GM12878 (cell line): ENCODE data around the gene VTI1A. TPM values are rescaled to one million over a fixed set of nuclear protein-coding genes. Genes with fewer than 3 reads are reported as not detected.

Source experiments
- ATAC-seq: fragments of 200-7000 bp; cut with Tn5 transposase; 3 replicates; pipeline ENCODE4 v1.9.1; 2020; ENCODE audit warnings: mild to moderate bottlenecking, moderate library complexity
- BruUV-seq: library from RNA; stranded (reverse); fragments of 400-500 nt; replicated peaks from 2 replicates; lab custom pipeline; 2021; lab: Mats Ljungman, UMichigan
- CTCF ChIA-PET: fragments of 300-600 bp; sonication (Branson Sonifier 250); formaldehyde crosslinking; extraction: SDS; loops from one replicate; lab custom pipeline; 2021; ENCODE audit warnings: inconsistent platforms; lab: Yijun Ruan, JAX
- POLR2A ChIA-PET: fragments of 350-600 bp; formaldehyde crosslinking; extraction: SDS; loops from one replicate; lab custom pipeline; 2021; ENCODE audit warnings: inconsistent platforms; lab: Charles Lee
- RAD21 ChIA-PET: fragments of 300-600 bp; sonication (Branson Sonifier 250); formaldehyde crosslinking; loops from one replicate; lab custom pipeline; 2023; ENCODE audit warnings: antibody characterized with exemption; ENCODE audit not compliant: unreplicated experiment; lab: Charles Lee
- SMC1A ChIA-PET: fragments of 300-600 bp; sonication (Branson Sonifier 250); formaldehyde crosslinking; loops from one replicate; lab custom pipeline; 2023; ENCODE audit not compliant: unreplicated experiment, uncharacterized antibody; lab: Charles Lee
- DNase-seq: peaks from one replicate; pipeline ENCODE4 v3.0.0-alpha.2; 2011; ENCODE audit warnings: low read depth, low spot score
- FAIRE-seq: peaks from 3 replicates; lab custom pipeline; 2011; peaks lifted over from hg19 to GRCh38; lab: Jason Lieb, UNC
- H2AFZ ChIP-seq: 2 replicates; pipeline ENCODE4 v1.6.0; 2011; ENCODE audit warnings: low read depth, low read length, control low read depth; ENCODE audit not compliant: control insufficient read depth
- H3K27ac ChIP-seq: 2 replicates; pipeline ENCODE4 v1.5.1; 2011; ENCODE audit warnings: control low read depth; ENCODE audit not compliant: control insufficient read depth, insufficient read depth
- H3K27me3 ChIP-seq, 2 experiments: replicated peaks in 1 of 2; 2 replicates each; pipeline versions ENCODE4 v1.6.0 to v1.6.1; 2011; ENCODE audit warnings: low read length in 1 of 2; ENCODE audit not compliant: control insufficient read depth in 2 of 2, insufficient read depth in 2 of 2
- H3K36me3 ChIP-seq, 2 experiments: 2 replicates each; pipeline ENCODE4 v1.5.1; 2011; ENCODE audit warnings: low read length in 1 of 2; ENCODE audit not compliant: control insufficient read depth in 2 of 2, insufficient read depth in 2 of 2
- H3K4me1 ChIP-seq: 2 replicates; pipeline ENCODE4 v1.6.1; 2011; ENCODE audit warnings: mild to moderate bottlenecking, low read length, moderate library complexity, mixed read lengths; ENCODE audit not compliant: control insufficient read depth, insufficient read depth
- H3K4me2 ChIP-seq: 2 replicates; pipeline ENCODE4 v1.6.0; 2011; ENCODE audit warnings: control low read depth; ENCODE audit not compliant: control insufficient read depth, insufficient read depth
- H3K4me3 ChIP-seq: fragments of 200-600 bp; sonication (generic); 2 replicates; pipeline ENCODE4 v1.5.1; 2016
- H3K79me2 ChIP-seq: 2 replicates; pipeline ENCODE4 v1.6.0; 2011; ENCODE audit warnings: low read length; ENCODE audit not compliant: control insufficient read depth, insufficient read depth
- H3K9ac ChIP-seq: 2 replicates; pipeline ENCODE4 v1.8.0; 2011; ENCODE audit warnings: low read length, control low read depth, mixed read lengths; ENCODE audit not compliant: control insufficient read depth, insufficient read depth
- H3K9me3 ChIP-seq: replicated peaks from 3 replicates; pipeline ENCODE4 v1.5.1; 2011; ENCODE audit warnings: mild to moderate bottlenecking, low read length; ENCODE audit not compliant: control insufficient read depth, insufficient read depth
- H4K20me1 ChIP-seq: 2 replicates; pipeline ENCODE4 v1.6.0; 2011; ENCODE audit not compliant: control insufficient read depth, insufficient read depth
- ATF7 ChIP-seq: fragments of 450-650 bp; IDR thresholded peaks from 2 replicates; pipeline ENCODE4 v1.6.1; 2016; ENCODE audit warnings: low read depth, mild to moderate bottlenecking
- BCLAF1 ChIP-seq: fragments of 450-650 bp; IDR thresholded peaks from 2 replicates; pipeline ENCODE4 v1.6.1; 2017; ENCODE audit warnings: antibody characterized with exemption, mild to moderate bottlenecking, moderate library complexity
- BRCA1 ChIP-seq: IDR thresholded peaks from 2 replicates; pipeline ENCODE4 v1.6.1; 2011; ENCODE audit warnings: low read depth, low read length, improper control_type of control experiment
- GABPA ChIP-seq: IDR thresholded peaks from 2 replicates; pipeline ENCODE4 v1.6.1; 2014; ENCODE audit warnings: antibody characterized with exemption, low read depth, mild to moderate bottlenecking, inconsistent platforms
- HDAC2 ChIP-seq: fragments of 200-600 bp; sonication (generic); IDR thresholded peaks from 2 replicates; pipeline ENCODE4 v1.6.1; 2017
- MLLT1 ChIP-seq: fragments of 450-650 bp; IDR thresholded peaks from 2 replicates; pipeline ENCODE4 v1.6.1; 2016; ENCODE audit warnings: mild to moderate bottlenecking
- PKNOX1 ChIP-seq: fragments of 450-650 bp; IDR thresholded peaks from 2 replicates; pipeline ENCODE4 v1.6.1; 2016; ENCODE audit warnings: mild to moderate bottlenecking
- PML ChIP-seq: IDR thresholded peaks from 2 replicates; pipeline ENCODE4 v1.6.1; 2012; ENCODE audit warnings: low read length, inconsistent platforms
- POLR2AphosphoS5 ChIP-seq: IDR thresholded peaks from 2 replicates; pipeline ENCODE4 v1.6.1; 2011; ENCODE audit warnings: mild to moderate bottlenecking, low read length, inconsistent platforms
- RELA ChIP-seq: fragments of 450-650 bp; IDR thresholded peaks from 2 replicates; pipeline ENCODE4 v1.8.0; 2014; ENCODE audit warnings: borderline replicate concordance; ENCODE audit not compliant: partially characterized antibody
- SMC3 ChIP-seq: IDR thresholded peaks from 2 replicates; pipeline ENCODE4 v1.6.1; 2011; ENCODE audit warnings: low read length, improper control_type of control experiment, borderline replicate concordance
- STAT3 ChIP-seq: IDR thresholded peaks from 2 replicates; pipeline ENCODE4 v1.6.1; 2011; ENCODE audit warnings: low read depth, low read length, improper control_type of control experiment
- WRNIP1 ChIP-seq: IDR thresholded peaks from 2 replicates; pipeline ENCODE4 v1.6.1; 2011; ENCODE audit warnings: low read depth, low read length, improper control_type of control experiment, borderline replicate concordance
- ZNF384 ChIP-seq: IDR thresholded peaks from 2 replicates; pipeline ENCODE4 v1.6.1; 2012; ENCODE audit warnings: low read depth, mild to moderate bottlenecking, low read length, improper control_type of control experiment, borderline replicate concordance
- ZSCAN29 ChIP-seq: fragments of 450-650 bp; IDR thresholded peaks from 2 replicates; pipeline ENCODE4 v1.6.1; 2017; ENCODE audit warnings: mild to moderate bottlenecking, moderate library complexity
- WGBS: methylation state at CpG from one replicate; pipeline ENCODE4 v1.1.6; 2016; ENCODE audit warnings: low lambda C conversion rate; ENCODE audit not compliant: insufficient replicate concordance, insufficient coverage; ENCODE audit errors: missing lambda C conversion rate; 5-methylcytosine and 5-hydroxymethylcytosine counted together
- in situ Hi-C: fragments of 300-500 bp; cut with MboI; formaldehyde crosslinking; loops from 9 replicates; pipeline ENCODE4 v1.14.3; 2018; ENCODE audit warnings: mixed read lengths
- intact Hi-C: fragments of 100-400 bp; cut with micrococcal nuclease; formaldehyde crosslinking; loops from one replicate; pipeline ENCODE4 v1.14.2; 2022; ENCODE audit not compliant: unreplicated experiment
- polyA plus RNA-seq, 11 experiments: library from polyadenylated mRNA; depleted of rRNA in 4 of 11; unstranded in 6 of 11; stranded (reverse) in 5 of 11; fragments of >200 nt; fragmentation: Nextera tagmentation in 4 of 11; fragmentation: Illumina TruSeq in 1 of 11; extraction: Ambion mirVana in 4 of 11; extraction: Trizol in 1 of 11; gene quantifications; 1 replicate in 1 of 11; 2 replicates in 10 of 11; pipeline versions ENCODE4 v1.2.1 to v1.2.3, GENCODE V29; 2011 to 2016; ENCODE audit warnings: inconsistent platforms in 2 of 11, missing spikeins in 2 of 11, low read depth in 1 of 11
- total RNA-seq, 4 experiments: library from RNA; depleted of rRNA in 3 of 4; stranded (reverse); fragments of >200 nt in 3 of 4; fragmentation: Illumina TruSeq in 1 of 4; extraction: Trizol in 1 of 4; gene quantifications; 2 replicates each; pipeline versions ENCODE4 v1.2.1 to v1.2.3, GENCODE V29; 2013 to 2021

Gene VTI1A
- total and polyA plus RNA-seq, 10 of the 15 experiments (the other 5 are each of a cell fraction or from before 2014, with no cell fraction given): 12.4 to 43.2 (median 27.5) TPM

GRCh38 chr10:112803961-112804401 is 357.0 kb downstream of the VTI1A start:
- no peak for ATAC-seq
- no peaks in the 10 kb centered on the region for H3K36me3 ChIP-seq
- H3K4me1 ChIP-seq: no peaks in the 10 kb centered on the region
- no peak overlapping the region for H3K27ac ChIP-seq
- H3K4me2 ChIP-seq: no peak overlapping the region
- in situ Hi-C loops (no loop called here), intact Hi-C loops (no loop called here)
- H3K79me2 ChIP-seq: no peaks in the 10 kb centered on the region
- H2AFZ ChIP-seq: no peak overlapping the region
- no peak overlapping the region for H3K4me3 ChIP-seq
- FAIRE-seq: no peak
- BruUV-seq: no TSS peak
- SMC1A ChIA-PET: no interaction called here
- RAD21 ChIA-PET: no interaction called here
- H3K9me3 ChIP-seq: no peaks in the 10 kb centered on the region
- TF ChIP-seq ZNF384 (no peak), ZSCAN29 (no peak), HDAC2 (no peak), BRCA1 (no peak), STAT3 (no peak), WRNIP1 (no peak), MLLT1 (no peak), ATF7 (no peak), SMC3 (no peak), GABPA (no peak), POLR2AphosphoS5 (no peak), PML (no peak), RELA (no peak), PKNOX1 (no peak), BCLAF1 (no peak)
- no peak overlapping the region for H3K9ac ChIP-seq
- no peaks in the 10 kb centered on the region for H3K27me3 ChIP-seq
- 95% methylated on average over 4 of the region's 5 CpGs for WGBS
- CTCF ChIA-PET: no interaction called here
- no peaks in the 10 kb centered on the region for H4K20me1 ChIP-seq
- POLR2A ChIA-PET: no interaction called here
- DNase-seq: no peak
